WTC11 (cell line): ENCODE results near the gene BCAR3. TPM values are rescaled to one million over a fixed set of nuclear protein-coding genes. Genes with fewer than 3 reads are reported as not detected.

Experiments
- ATAC-seq: fragments of 200-7000 bp; cut with Tn5 transposase; 2 replicates; pipeline ENCODE4 v1.10.0; 2021; ENCODE audit warnings: mild to moderate bottlenecking, moderate library complexity
- CTCF ChIA-PET: fragments of 300-600 bp; sonication (Branson Sonifier 250); formaldehyde crosslinking; loops from one replicate; lab custom pipeline; 2021; ENCODE audit warnings: antibody characterized with exemption; lab: Charles Lee
- POLR2A ChIA-PET: fragments of 350-600 bp; sonication (Branson Sonifier 250); formaldehyde crosslinking; loops from one replicate; lab custom pipeline; 2021; ENCODE audit warnings: antibody characterized with exemption; lab: Charles Lee
- DNase-seq: peaks from one replicate; pipeline ENCODE4 v3.0.0; 2021; ENCODE audit warnings: low spot score
- H3K27ac Mint-ChIP-seq: 2 replicates; pipeline ENCODE4 v1.8.0; 2021; ENCODE audit warnings: mixed read lengths
- H3K27me3 Mint-ChIP-seq: 2 replicates; pipeline ENCODE4 v1.8.0; 2021; ENCODE audit warnings: low read depth, mild to moderate bottlenecking, moderate library complexity, mixed read lengths
- H3K36me3 Mint-ChIP-seq: 2 replicates; pipeline ENCODE4 v1.8.0; 2021; ENCODE audit warnings: mixed read lengths
- H3K4me1 Mint-ChIP-seq: 2 replicates; pipeline ENCODE4 v1.8.0; 2022; ENCODE audit warnings: mixed read lengths
- H3K4me3 Mint-ChIP-seq: 2 replicates; pipeline ENCODE4 v1.8.0; 2021; ENCODE audit warnings: mild to moderate bottlenecking, moderate library complexity, mixed read lengths
- H3K9me3 Mint-ChIP-seq: 2 replicates; pipeline ENCODE4 v1.8.0; 2021; ENCODE audit warnings: mixed read lengths
- CBFB ChIP-seq: sonication (generic); formaldehyde crosslinking; IDR thresholded peaks from 2 replicates; pipeline ENCODE4 v1.8.1; 2022; ENCODE audit warnings: mild to moderate bottlenecking, low read depth, missing genetic modification reagents
- CREB1 ChIP-seq: sonication (generic); formaldehyde crosslinking; IDR thresholded peaks from 2 replicates; pipeline ENCODE4 v1.8.0; 2023; ENCODE audit warnings: mild to moderate bottlenecking, missing genetic modification reagents
- CTCF ChIP-seq: fragments of 200-600 bp; IDR thresholded peaks from 2 replicates; pipeline ENCODE4 v1.8.0; 2022; ENCODE audit warnings: antibody characterized with exemption
- ESRRA ChIP-seq: sonication (generic); formaldehyde crosslinking; IDR thresholded peaks from 2 replicates; pipeline ENCODE4 v1.8.1; 2022; ENCODE audit warnings: mild to moderate bottlenecking, missing genetic modification reagents, borderline replicate concordance
- NFYB ChIP-seq: sonication (generic); formaldehyde crosslinking; conservative IDR thresholded peaks from 2 replicates; pipeline ENCODE4 v1.8.0; 2022; ENCODE audit warnings: low read depth, missing genetic modification reagents
- NR2C2 ChIP-seq: sonication (generic); formaldehyde crosslinking; IDR thresholded peaks from 2 replicates; pipeline ENCODE4 v1.8.0; 2022; ENCODE audit warnings: mild to moderate bottlenecking, missing genetic modification reagents
- TEAD1 ChIP-seq: sonication (generic); formaldehyde crosslinking; IDR thresholded peaks from 2 replicates; pipeline ENCODE4 v1.8.0; 2022; ENCODE audit warnings: mild to moderate bottlenecking, missing genetic modification reagents
- ZNF138 ChIP-seq: sonication (generic); formaldehyde crosslinking; conservative IDR thresholded peaks from 2 replicates; pipeline ENCODE4 v1.8.1; 2022; ENCODE audit warnings: mild to moderate bottlenecking, moderate library complexity, missing genetic modification reagents
- ZNF263 ChIP-seq: sonication (generic); formaldehyde crosslinking; IDR thresholded peaks from 2 replicates; pipeline ENCODE4 v1.8.1; 2022; ENCODE audit warnings: low read depth, mild to moderate bottlenecking, moderate library complexity, missing genetic modification reagents
- ZNF512 ChIP-seq: sonication (generic); formaldehyde crosslinking; IDR thresholded peaks from 2 replicates; pipeline ENCODE4 v1.8.1; 2022; ENCODE audit warnings: missing genetic modification reagents, borderline replicate concordance
- total RNA-seq: library from RNA; stranded (reverse); gene quantifications from 3 replicates; pipeline ENCODE4 v1.2.3, GENCODE V29; 2021
- TF ChIP-seq, protein P1 (sequence below): sonication (generic); formaldehyde crosslinking; IDR thresholded peaks from 2 replicates; pipeline ENCODE4 v1.8.0; 2023; ENCODE audit warnings: mild to moderate bottlenecking, missing genetic modification reagents
- TF ChIP-seq, protein P2 (sequence below): sonication (generic); formaldehyde crosslinking; IDR thresholded peaks from 2 replicates; pipeline ENCODE4 v1.8.1; 2022; ENCODE audit warnings: low read depth, missing genetic modification reagents, borderline replicate concordance

The BCAR3 gene
- total RNA-seq, 1 experiment from 2014 or later: 14.8 TPM

GRCh38 chr1:93648656-93649055 is 33.0 kb downstream of the BCAR3 start (continued):
- TF ChIP-seq ESRRA: no peak
- no peak for TF ChIP-seq CBFB (CRISPR knock-in tag)
- TF ChIP-seq TEAD1: no peak
- TF ChIP-seq, all 79 proteins: peak for 0

GRCh38 chr1:93641527-93641926 is 40.1 kb downstream of the BCAR3 start:
- TF ChIP-seq CTCF (no peak), CREB1 (no peak), ZNF138 (no peak)
- TF ChIP-seq, protein P1, sequence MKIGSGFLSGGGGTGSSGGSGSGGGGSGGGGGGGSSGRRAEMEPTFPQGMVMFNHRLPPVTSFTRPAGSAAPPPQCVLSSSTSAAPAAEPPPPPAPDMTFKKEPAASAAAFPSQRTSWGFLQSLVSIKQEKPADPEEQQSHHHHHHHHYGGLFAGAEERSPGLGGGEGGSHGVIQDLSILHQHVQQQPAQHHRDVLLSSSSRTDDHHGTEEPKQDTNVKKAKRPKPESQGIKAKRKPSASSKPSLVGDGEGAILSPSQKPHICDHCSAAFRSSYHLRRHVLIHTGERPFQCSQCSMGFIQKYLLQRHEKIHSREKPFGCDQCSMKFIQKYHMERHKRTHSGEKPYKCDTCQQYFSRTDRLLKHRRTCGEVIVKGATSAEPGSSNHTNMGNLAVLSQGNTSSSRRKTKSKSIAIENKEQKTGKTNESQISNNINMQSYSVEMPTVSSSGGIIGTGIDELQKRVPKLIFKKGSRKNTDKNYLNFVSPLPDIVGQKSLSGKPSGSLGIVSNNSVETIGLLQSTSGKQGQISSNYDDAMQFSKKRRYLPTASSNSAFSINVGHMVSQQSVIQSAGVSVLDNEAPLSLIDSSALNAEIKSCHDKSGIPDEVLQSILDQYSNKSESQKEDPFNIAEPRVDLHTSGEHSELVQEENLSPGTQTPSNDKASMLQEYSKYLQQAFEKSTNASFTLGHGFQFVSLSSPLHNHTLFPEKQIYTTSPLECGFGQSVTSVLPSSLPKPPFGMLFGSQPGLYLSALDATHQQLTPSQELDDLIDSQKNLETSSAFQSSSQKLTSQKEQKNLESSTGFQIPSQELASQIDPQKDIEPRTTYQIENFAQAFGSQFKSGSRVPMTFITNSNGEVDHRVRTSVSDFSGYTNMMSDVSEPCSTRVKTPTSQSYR (CRISPR knock-in tag): no peak
- TF ChIP-seq, all 79 proteins: peak for 0
- Mint-ChIP-seq H3K4me3 (no peak overlapping the region), H3K27me3 (no peaks in the 10 kb centered on the region), H3K27ac (peak overlapping the region; percentile 26; the same call in 1 of the 2 replicates), H3K9me3 (no peaks in the 10 kb centered on the region), H3K4me1 (peaks cover 64% of the 10 kb centered on the region), H3K36me3 (no peaks in the 10 kb centered on the region)
- ChIA-PET POLR2A (no interaction called here), CTCF (interaction anchor here (1.1 to 1.5 kb wide), 6 partner anchors 12 to 203 kb away, joined by 3 to 5 read pairs (median 4); no protein-coding TSS in a partner anchor)
- no peak for ATAC-seq
- DNase-seq: no peak

DNA sequence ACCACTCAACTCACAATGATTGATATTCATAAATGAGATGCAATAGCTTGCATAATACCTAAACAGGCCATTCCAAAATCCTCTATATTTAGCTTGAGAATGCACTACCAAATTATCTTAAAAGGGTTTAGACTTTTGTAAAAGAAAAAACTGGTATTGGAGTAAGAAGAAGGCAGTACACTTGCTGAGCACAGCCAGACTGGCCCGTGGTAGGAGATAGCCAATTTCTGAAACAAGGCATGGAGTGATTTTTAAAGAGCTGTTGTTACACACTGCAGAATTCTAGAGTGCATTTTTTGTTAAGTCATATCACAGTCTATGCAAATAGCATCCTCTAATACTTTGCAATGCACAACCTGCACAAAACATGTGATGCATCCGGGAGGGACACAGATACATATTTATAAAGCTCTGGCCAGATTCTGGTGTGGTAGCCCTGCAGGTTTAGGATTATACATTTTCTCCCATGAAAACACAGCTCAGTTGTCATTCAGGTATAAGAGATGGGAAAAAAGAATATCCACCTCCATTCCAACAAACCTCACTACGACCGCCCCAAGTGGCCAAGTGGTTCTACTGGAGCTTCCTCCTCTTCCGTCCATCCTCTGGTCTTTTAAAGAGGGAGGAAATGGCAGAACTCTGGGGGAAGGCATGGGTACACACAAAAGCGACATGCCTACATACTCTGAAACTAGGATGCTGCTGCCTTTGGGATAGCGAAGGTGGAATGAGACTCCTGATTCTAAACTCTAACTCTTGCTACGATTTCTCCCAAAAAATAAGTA is 40.8 kb downstream of the BCAR3 start:
- peak; percentile 22 for ATAC-seq
- H3K9me3 Mint-ChIP-seq: no peaks in the 10 kb centered on the region
- H3K27ac Mint-ChIP-seq: peak overlapping the region; percentile 26; the same call in 1 of the 2 replicates
- POLR2A ChIA-PET: interaction anchor here (0.7 kb wide), 1 partner anchor 37 kb away, joined by 3 read pairs; no protein-coding TSS in a partner anchor
- DNase-seq: no peak
- H3K27me3 Mint-ChIP-seq: no peaks in the 10 kb centered on the region
- H3K4me1 Mint-ChIP-seq: peaks cover 70% of the 10 kb centered on the region
- TF ChIP-seq, protein P2, sequence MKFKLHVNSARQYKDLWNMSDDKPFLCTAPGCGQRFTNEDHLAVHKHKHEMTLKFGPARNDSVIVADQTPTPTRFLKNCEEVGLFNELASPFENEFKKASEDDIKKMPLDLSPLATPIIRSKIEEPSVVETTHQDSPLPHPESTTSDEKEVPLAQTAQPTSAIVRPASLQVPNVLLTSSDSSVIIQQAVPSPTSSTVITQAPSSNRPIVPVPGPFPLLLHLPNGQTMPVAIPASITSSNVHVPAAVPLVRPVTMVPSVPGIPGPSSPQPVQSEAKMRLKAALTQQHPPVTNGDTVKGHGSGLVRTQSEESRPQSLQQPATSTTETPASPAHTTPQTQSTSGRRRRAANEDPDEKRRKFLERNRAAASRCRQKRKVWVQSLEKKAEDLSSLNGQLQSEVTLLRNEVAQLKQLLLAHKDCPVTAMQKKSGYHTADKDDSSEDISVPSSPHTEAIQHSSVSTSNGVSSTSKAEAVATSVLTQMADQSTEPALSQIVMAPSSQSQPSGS (CRISPR knock-in tag): no peak
- TF ChIP-seq NR2C2 (CRISPR knock-in tag): no peak
- no peak for TF ChIP-seq ZNF263
- no peak for TF ChIP-seq NFYB (CRISPR knock-in tag)
- no peak overlapping the region for H3K4me3 Mint-ChIP-seq
- CTCF ChIA-PET: interaction anchor here (1.1 to 1.5 kb wide), 6 partner anchors 11 to 203 kb away, joined by 3 to 5 read pairs (median 4); no protein-coding TSS in a partner anchor
- H3K36me3 Mint-ChIP-seq: no peaks in the 10 kb centered on the region

- no peaks in the 10 kb centered on the region for H3K27me3 Mint-ChIP-seq
- no peak for TF ChIP-seq ZNF512
- TF ChIP-seq, all 79 proteins: peak for 0
- ATAC-seq (peak; percentile 38), DNase-seq (peak; percentile 54)
- H3K27ac Mint-ChIP-seq: peak overlapping the region; percentile 89
- CTCF ChIA-PET: interaction anchor here (0.7 to 4.7 kb wide), 11 partner anchors 8 to 205 kb away, joined by 3 to 38 read pairs (median 4); partner anchors contain the start of gene BCAR3
- peaks cover 6% of the 10 kb centered on the region for H3K9me3 Mint-ChIP-seq
- POLR2A ChIA-PET: interaction anchor here (0.6 to 0.9 kb wide), 3 partner anchors 23 to 207 kb away, joined by 3 to 6 read pairs (median 4); no protein-coding TSS in a partner anchor
- H3K4me3 Mint-ChIP-seq: no peak overlapping the region
- H3K4me1 Mint-ChIP-seq: peaks cover 61% of the 10 kb centered on the region
- peaks cover 12% of the 10 kb centered on the region for H3K36me3 Mint-ChIP-seq
Observed at GRCh38 chr1:93638981-93639380, 42.7 kb downstream of the BCAR3 start.
